Measurements from ENCODE around the gene RAP1A.

DNA sequence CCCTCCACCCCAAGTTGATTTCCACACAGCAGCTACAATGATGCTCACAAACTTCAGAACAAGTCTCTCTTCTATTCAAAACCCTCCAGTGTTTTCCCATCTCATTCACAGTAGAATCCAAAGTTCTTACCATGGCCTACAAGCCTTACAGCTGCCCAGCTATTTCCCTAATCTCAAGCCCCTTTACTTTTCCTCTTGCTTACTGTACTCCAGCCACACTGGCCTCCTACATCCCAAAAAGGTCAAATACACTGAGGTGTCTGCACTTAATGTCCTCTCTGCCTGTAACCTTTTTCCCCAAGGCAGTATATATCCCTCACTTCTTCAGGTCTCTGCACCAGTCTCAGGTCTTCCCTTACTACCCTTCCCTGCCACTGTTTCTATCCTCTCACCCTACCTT lies 2.6 kb downstream of the RAP1A start:
- TF ChIP-seq POLR2A (IDR thresholded peaks at IDR 0.05), result no peak
- TF ChIP-seq, protein P1, sequence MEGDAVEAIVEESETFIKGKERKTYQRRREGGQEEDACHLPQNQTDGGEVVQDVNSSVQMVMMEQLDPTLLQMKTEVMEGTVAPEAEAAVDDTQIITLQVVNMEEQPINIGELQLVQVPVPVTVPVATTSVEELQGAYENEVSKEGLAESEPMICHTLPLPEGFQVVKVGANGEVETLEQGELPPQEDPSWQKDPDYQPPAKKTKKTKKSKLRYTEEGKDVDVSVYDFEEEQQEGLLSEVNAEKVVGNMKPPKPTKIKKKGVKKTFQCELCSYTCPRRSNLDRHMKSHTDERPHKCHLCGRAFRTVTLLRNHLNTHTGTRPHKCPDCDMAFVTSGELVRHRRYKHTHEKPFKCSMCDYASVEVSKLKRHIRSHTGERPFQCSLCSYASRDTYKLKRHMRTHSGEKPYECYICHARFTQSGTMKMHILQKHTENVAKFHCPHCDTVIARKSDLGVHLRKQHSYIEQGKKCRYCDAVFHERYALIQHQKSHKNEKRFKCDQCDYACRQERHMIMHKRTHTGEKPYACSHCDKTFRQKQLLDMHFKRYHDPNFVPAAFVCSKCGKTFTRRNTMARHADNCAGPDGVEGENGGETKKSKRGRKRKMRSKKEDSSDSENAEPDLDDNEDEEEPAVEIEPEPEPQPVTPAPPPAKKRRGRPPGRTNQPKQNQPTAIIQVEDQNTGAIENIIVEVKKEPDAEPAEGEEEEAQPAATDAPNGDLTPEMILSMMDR (IDR thresholded peaks at IDR 0.05), result no peak

Measured in prostate gland (tissue), 2 donors.